ENCODE results near the gene COBL.

The COBL gene

DNA sequence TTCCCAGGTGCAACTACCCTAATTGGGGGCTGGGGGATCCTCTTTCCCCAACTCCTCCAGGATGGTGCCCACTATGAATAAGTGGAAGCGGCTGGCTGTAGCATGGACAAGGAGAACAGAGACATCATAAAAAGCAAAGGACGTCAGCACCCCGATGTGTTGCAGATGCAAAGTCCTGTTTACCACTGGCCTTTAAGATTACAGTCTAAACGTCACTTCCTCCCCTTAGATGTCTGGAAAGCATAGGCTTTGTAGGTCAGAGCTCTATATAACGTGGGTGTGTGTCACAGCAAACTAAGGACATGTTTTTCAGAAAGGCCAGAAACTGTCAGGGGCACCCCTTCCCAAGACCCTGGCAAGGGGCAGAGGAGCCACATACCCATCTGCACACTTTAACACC lies 7.9 kb downstream of the COBL start:
- DNase-seq = no peak
- in situ Hi-C loops (cut with MboI; ENCODE audit: low pct_unique_long_range_greater_than_20kb, low sequenced_read_pairs) = no loop called here

DNA sequence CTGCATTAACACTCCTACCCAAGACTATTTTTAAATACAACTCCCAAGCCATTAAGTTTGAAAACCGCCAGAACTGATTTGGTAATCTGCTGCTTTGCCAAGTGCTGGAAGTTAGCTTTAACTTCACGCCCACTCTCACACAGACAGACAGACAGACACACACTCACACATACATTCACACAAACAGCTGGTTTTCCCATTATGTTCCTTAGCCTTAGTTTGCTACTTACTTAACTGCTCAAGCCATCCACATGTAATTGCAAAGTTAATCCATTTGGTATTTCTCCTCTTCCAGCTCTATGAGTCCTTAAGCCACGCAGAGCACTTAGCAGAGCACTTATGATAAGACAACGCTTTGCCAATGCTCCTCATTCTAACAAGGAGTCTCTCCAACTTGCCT lies 8.3 kb downstream of the COBL start:
- in situ Hi-C loops (cut with MboI; ENCODE audit: low pct_unique_long_range_greater_than_20kb, low sequenced_read_pairs) = no loop called here
- no peak for DNase-seq

DNA sequence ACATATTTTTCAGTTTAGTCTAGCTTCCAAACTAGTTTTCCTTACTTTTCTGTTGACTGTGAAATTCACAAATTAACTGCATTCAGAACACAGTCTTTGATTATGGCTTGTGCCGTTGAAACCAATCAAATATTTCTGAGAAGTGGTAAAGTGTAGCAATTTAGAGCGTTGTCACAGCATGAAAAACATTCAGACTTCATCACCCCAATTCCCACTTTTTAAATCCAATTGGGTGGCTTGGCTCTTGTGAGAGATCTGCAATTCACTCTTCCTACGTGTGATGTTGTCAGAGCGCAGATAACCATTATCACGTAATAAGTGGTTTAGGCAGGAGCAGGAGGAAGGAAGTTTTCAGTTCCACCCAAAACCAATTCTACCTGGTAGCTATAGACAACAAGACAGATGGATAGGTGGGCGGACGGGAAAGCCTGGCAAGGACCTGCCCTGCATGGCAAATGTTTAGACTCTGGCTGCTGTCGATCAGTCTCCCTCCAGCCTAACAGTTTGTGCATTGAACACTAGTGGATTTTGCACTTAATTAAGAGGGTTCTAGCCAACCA lies 8.9 kb downstream of the COBL start:
- in situ Hi-C loops (cut with MboI; ENCODE audit: low pct_unique_long_range_greater_than_20kb, low sequenced_read_pairs) = no loop called here
- no peak for DNase-seq

DNA sequence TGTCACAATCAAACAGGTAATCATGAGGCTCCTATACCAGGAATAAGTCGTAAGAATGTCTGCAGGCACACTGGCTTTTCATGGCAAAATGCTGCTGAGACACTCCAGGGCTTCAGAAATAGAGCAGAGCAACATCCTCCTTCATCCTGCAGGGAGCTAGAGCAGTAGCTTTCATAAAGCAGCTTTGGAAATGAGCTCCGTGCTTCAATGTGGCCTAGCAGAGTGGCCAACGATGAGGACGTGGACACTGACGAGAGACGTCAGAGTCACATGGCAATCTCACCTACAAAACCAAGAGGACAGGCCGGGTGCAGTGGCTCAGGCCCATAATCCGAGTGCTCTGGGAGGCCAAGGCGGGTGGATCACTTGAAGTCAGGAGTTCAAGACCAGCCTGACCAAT lies 9.8 kb downstream of the COBL start:
- no peak for DNase-seq
- in situ Hi-C loops (cut with MboI; ENCODE audit: low pct_unique_long_range_greater_than_20kb, low sequenced_read_pairs) = no loop called here

DNA sequence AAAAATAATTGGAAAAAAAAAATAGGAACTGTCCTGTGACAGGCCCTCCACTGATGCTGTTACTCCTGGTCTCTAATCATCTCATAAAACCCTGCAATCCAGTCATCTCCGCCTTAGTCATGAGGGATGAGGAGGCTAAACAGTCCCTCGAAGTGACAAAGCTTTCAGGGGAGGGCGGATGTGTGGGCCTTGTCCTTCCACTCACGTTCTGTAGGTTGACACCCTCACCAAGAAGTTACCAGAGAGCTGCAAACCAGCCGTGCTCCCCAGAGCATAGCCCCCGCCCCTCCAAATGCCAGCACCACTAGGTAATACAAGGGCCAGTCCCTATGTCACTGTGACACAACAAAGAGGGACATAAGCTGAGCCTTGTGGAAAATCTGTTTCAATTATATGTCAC lies 11.9 kb downstream of the COBL start:
- in situ Hi-C loops (cut with MboI; ENCODE audit: low pct_unique_long_range_greater_than_20kb, low sequenced_read_pairs) = no loop called here
- no peak for DNase-seq

DNA sequence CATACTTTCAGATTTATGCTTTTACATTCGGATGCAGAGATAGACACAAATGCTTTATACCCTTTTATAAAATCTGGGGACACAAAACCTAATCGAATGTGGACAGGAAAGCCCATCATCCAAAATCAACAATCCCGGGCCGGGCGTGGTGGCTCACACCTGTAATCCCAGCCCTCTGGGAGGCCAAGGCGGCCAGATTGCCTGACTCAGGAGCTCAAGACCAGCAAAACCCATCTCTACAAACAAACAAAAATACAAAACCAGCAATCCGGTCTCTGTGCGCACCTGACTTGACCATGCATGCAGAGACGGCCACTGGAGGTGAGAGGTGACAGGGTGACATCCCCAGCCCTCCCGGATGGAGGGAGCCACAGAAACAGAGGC lies 13.5 kb downstream of the COBL start:
- DNase-seq = no peak
- in situ Hi-C loops (cut with MboI; ENCODE audit: low pct_unique_long_range_greater_than_20kb, low sequenced_read_pairs) = no loop called here

DNA sequence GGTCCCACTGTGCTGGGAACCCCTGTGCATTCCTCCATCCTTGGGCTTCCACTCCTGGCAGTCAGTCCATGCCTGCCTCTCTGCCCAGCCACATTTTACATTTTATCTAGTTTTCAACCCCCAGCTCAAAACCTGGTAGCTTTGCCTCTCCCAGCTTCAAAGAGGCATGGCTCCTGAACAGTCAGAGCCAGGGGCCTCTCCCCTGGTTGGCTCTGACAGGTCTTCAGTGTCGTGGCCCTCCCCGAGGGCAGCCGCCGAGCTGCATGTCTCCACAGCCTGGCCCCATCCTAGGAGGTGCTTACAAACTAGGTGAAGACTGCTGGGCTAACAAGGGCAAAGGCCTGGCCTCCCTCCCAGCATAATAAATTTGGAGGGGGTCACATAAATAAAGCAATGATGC lies 14.8 kb downstream of the COBL start:
- in situ Hi-C loops (cut with MboI; ENCODE audit: low pct_unique_long_range_greater_than_20kb, low sequenced_read_pairs) = no loop called here
- DNase-seq = no peak

DNA sequence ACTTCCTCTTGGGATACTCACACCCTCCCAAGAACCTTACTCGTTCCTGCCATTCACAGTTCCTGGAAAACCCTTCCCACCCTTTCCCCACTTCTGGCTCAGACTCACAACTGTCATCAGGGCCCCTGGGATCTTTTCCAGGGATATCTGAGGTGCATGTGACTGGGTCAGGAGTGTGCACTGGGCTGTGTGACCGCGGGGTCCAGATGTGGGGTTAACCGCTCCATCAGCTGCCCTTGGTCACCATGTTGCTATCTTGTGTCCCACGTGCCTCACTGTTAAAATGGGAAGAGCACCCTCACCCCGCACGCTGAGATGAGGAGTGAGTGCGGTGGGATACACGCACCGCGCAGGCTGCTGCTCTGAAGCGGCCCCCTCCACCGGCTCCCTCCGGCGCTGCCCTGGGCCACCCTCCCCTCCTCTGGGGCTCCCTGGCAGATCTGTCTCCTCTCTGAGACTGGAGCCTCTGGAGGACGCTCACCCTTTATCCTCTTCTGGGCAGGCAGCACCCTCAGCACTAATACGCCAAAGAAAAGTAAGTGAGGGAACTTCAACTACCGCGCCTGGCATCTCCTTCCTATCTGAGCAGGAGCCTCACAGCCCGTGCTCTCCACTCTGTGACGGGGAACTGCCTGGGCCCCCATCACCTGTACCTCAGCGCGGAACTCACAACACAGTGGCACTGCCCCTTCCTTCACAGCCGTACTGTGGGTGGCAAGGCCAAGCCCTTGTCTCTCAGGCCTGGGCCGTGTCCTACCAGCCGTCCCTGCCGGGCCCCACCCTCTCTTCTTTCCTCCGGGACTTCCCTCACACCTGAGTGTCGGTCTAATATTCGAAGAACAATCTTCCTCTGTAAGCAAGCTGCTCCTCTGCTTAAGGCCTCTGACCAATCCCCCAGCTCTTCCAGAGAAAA lies 15.6 kb downstream of the COBL start:
- in situ Hi-C loops (cut with MboI; ENCODE audit: low pct_unique_long_range_greater_than_20kb, low sequenced_read_pairs) = no loop called here
- no peak for DNase-seq

DNA sequence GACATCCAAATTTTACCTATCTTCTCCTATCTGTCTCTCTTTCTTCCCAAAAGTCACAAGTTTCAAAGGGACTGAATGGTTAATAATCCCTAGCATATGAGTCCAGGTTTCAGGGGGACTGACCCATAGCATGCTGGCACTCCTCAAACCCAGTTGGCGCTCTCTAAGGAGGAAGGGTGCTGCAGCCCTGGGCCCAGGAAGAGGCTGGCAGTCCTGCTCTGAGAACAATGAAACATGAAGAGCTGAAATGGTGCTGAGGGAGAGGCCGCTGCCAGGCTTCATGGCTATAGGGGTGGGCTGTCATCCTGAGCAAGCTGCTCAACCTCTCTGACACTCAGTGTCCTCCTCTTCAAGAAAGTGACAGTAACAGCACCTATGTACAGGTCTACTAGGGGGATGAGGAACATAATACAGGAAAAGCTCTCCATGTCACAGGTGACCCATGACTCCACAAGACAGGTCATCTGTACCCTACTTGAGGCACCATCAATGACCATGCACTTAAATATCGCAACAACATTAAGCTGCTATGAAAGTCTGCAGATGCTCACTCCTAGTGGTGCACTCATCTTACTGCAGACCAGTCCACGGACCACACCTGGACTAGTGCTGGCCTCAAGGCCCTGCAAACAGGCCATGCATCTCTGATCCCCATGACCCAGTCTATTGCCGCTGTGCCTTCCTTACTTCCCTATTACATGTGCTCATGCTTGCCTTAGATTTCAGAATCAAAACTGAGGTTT lies 17.0 kb downstream of the COBL start:
- no peak for DNase-seq
- in situ Hi-C loops (cut with MboI; ENCODE audit: low pct_unique_long_range_greater_than_20kb, low sequenced_read_pairs) = no loop called here

DNA sequence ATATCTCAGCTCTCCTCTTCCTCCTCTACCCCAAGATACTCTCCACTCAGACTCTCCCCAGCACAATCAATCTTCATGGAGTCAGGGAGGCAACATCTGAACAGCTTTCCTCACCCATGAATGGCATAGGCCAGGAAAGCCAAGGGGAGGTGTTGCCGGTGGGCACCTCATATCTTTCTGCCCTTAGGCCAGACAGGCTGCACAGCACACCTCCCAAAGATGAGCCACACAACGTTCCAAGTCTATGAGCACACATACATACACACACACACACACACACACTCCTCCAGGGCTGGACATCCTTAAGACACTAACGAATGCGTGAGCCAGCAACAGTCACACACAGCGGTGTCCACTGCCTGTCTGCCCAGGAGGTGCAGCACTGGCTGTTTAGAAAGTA lies 17.7 kb downstream of the COBL start:
- in situ Hi-C loops (cut with MboI; ENCODE audit: low pct_unique_long_range_greater_than_20kb, low sequenced_read_pairs) = no loop called here

DNA sequence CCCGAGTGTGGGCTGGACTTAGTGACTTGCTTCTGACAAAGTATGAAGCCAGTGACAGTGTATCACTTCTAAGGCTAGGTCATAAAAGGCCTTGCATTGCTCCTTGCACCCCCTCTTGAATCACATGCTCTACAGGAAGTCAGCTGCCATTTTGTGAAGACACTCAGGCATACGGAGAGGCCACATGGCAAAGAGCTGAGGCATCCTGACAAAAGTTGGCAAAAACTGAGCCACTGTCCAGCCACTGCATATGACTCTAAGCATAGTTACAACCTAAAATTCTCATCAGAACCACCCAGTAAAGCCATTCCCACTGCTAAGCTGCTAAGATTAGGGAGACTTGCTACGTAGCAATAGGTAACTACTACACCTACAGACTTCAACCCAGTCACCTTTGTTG lies 18.6 kb downstream of the COBL start:
- in situ Hi-C loops (cut with MboI; ENCODE audit: low pct_unique_long_range_greater_than_20kb, low sequenced_read_pairs) = no loop called here
- no peak for DNase-seq

More for the DNA sequence above, 17.7 kb downstream of the COBL start:
- DNase-seq = no peak

DNA sequence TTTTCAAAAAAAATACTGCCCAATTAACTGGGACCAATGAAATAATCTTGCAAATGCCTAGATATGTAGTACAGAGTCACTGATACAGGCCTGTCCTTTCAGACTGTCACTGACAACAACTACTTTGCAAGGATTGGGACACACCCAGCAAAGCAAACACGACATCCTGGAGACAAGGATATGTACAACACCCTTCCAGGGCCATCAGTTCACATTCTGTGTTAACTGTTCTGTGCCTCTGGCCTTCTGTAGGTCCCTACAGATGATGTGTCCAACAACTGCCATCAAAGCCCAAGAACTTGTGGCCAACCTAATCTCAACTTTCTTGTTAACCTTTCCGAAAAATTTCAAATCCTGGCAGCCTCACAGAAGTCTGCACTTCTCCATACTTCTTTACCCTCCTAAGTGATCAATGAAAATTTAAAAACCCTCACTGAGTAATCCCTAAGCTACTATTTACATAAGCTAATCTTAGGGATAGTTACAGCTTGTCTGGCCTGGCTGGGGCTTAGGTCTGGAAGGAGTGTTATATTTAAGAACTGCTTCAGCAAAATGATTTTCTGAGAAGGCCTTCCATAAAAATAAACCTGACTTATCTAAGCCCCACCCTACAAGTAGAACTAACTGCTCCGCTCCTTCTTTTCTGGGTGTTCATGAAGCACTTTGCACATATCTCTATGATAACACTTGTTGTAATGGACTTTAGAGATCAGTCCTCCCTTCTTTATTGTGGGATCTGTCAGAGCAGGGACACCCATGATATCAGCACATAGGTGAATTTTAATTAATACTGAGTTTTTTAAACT lies 21.0 kb downstream of the COBL start:
- no peak for DNase-seq

DNA sequence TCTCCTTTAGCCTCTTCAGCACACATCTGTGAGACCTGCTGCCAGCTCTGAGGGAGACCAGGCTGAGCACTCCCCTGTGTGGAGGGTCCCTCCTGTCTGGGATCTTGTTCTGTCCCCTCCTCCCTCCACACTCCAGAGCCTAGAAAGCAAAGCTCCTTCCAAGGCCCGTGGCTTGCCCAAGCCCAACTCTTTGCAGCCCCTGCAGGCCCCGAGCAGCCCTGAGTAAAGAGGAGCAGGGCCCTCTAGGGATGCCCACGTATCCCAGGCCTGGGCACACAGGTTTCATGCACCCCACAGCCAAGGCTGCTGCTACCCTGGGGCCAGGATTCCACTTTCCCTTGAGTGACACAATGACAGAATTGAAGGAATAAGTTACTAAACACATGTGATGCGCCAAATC lies 24.0 kb downstream of the COBL start:
- in situ Hi-C loops (cut with MboI; ENCODE audit: low pct_unique_long_range_greater_than_20kb, low sequenced_read_pairs) = no loop called here
- no peak for DNase-seq

More for the DNA sequence above, 21.0 kb downstream of the COBL start:
- in situ Hi-C loops (cut with MboI; ENCODE audit: low pct_unique_long_range_greater_than_20kb, low sequenced_read_pairs) = no loop called here

DNA sequence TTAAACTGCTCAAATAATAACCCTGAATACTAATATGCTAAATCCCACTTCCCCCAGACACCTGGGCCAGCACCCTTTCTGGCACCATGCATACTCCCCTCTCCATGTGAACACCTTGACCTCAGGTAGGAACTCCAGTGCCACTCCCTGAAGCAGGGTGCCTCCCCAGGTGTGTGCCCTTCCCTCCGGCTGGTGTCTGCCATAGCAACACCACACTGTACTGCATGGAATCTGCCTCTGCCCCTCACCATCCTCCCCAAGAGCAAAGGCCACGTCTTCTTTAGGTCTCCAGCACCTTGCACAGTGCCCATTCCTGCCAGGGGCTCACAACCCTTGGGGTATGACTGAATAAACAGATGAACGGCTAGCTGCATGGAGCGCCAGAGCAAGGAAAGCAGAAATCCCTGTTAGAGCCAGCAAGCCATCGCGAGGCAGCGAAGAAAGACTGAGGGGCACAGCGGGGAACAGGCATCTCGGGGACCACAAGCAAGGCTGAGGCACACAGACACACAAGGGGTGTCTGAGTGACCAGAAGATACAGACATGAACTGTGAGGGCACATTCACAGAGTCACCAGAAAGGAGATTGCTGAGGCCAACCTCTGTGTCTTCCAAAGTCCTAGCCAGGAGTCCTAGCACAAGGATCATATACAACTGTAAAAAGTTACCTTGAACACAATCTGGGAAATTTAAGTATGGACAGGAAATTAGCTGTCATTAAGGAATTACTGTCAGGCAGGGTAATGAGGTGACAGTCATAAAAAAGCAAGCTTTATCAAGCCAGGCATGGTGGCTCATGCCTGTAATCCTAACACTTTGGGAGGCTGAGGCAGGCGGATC lies 25.7 kb downstream of the COBL start:
- no peak for DNase-seq
- in situ Hi-C loops (cut with MboI; ENCODE audit: low pct_unique_long_range_greater_than_20kb, low sequenced_read_pairs) = no loop called here

DNA sequence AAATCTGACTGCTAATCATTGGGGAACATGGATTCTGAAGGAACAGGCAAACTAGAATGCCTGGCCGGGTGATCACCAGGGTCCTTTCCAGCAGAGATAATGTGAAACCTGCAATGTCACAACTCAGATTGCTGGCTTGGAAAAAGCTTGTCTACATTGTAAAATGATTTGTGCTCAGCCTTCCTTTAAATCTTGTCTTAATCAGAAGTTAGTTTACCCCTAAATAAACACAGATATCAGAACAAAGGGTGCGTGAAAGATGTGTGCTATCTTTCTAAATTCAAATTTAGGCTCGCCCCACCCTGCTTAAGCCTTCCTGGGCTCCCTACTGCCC lies 26.3 kb downstream of the COBL start:
- DNase-seq = no peak
- in situ Hi-C loops (cut with MboI; ENCODE audit: low pct_unique_long_range_greater_than_20kb, low sequenced_read_pairs) = no loop called here

DNA sequence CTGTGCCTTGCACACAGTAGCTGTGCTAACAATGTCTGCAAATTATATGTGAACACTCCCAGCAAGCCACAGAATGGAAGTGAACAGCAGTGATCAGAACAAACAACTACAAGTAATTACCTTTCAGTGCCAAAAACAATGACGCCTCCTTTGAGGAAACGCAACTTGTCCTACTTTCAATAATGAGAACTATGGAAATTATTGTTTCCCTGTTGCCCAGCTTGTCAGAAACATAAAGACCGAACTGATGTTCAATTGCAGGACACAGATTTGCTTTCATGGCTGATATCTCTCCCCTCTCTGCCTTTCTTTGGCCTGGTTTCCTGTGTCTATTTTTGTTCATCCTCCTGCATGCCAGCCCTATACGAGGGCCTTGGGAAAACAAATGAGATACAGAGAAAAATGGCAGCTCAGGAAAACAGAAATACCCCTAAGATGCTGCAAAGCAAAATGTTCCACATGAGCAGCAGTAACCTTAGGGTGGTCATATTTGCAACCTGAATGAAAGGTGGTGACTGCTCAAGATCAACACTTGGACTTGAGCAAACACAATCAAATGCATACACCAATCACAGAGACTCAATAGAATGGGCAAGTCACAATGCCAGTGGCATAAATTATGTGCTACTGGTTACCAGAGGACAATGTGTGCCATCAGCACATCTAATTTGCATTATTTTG lies 26.8 kb downstream of the COBL start:
- DNase-seq = no peak
- in situ Hi-C loops (cut with MboI; ENCODE audit: low pct_unique_long_range_greater_than_20kb, low sequenced_read_pairs) = no loop called here

DNA sequence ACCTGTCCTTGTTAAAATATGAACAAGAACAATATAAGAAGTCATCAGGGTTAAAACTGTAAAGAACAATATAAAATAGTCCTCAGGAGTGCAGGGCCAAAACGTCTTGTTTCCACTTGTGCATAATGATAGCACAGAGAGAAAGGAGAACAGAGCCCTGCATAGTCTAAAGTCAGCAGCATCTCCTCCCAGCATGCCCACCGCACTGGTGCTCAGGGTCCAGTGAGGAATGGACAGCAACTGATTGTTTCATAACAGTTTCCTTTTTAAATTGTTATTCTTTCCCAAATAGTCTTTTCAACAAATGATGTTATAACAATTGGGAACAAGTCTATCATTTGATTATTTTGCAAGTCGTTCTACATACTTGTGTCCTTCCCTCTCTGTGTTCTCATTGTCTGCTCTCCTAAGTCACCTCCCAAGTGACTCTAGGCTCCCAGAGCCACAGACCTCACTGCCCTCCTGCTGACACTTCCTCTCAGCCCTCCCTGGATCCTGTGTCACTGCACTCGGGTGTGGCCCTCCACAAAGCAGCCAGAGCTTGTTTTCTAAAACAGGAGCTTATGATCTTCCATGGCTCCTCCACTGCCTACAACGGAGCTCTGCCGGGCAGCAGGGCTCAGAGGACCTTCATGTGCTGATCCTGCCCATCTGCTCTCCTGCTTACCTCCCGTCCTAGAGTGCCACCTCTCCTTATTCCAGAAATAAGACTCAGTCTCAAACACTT lies 27.6 kb downstream of the COBL start:
- in situ Hi-C loops (cut with MboI; ENCODE audit: low pct_unique_long_range_greater_than_20kb, low sequenced_read_pairs) = no loop called here
- DNase-seq = no peak

DNA sequence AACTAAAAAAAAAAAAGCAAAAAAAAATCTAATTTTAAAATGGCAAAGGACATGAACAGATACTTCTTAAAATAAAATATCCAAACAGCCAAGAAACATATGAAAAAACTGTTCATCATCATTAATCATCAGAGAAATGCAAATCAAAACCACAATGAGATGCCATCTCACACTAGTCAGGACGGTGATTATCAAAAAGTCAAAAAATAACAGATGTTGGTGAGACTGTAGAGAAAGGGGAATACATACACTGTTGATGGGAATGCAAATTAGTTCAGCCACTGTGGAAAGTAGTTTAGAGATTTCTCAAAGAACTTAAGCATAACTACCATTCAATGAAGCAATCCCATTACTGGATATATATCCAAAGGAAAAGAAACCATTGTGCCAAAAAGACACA lies 30.2 kb downstream of the COBL start:
- no peak for DNase-seq

More for the DNA sequence above, 30.2 kb downstream of the COBL start:
- in situ Hi-C loops (cut with MboI; ENCODE audit: low pct_unique_long_range_greater_than_20kb, low sequenced_read_pairs) = no loop called here

Measured in KBM-7 (cell line).